ENCODE measurements around the gene NCR1. TPM values are rescaled to one million over a fixed set of nuclear protein-coding genes. Genes with fewer than 3 reads are reported as not detected.
"Not testable (repeated sequence)": the region's sequence is repeated elsewhere in the genome, so short reads cannot be mapped to it uniquely, and the experiment has no call there.

Gene NCR1
- total RNA-seq, 2 experiments from 2014 or later: 0.26 to 0.47 TPM

DNA sequence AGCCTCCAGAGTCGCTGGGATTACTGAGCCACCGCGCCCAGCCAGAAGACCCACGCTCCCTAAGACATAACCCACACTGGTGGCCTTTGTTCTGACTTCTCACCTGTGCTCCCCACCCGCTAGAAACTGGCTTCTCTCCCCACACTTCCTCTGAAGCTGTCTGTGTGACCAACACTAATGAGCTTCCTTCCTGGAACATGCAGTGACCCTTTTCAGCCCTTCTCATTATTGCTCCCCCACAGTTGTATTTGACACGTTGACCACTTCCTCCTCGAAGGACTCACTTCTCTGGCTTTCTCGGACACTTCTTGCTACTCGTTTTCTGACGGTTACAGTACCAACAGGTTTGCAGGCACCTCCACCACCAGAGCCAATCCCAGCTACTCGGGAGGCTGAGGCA is 10.9 kb downstream of the NCR1 start:
- Mint-ChIP-seq H3K27ac (peak overlapping the region; percentile 18), H3K9me3 (ENCODE audit: insufficient read depth) (no peaks in the 10 kb centered on the region), H3K4me1 (ENCODE audit: low read depth) (peaks cover 17% of the 10 kb centered on the region), H3K36me3 (ENCODE audit: low read depth) (no peaks in the 10 kb centered on the region), H3K27me3 (ENCODE audit: low read depth) (peaks cover 3% of the 10 kb centered on the region), H3K4me3 (no peak overlapping the region)
- ATAC-seq (no peak), DNase-seq (no peak)
- ChIA-PET CTCF (interaction anchor here (0.9 to 2.0 kb wide), 2 partner anchors 36 to 436 kb away, joined by 3 to 6 read pairs; no protein-coding TSS in a partner anchor), POLR2A (no interaction called here)

DNA sequence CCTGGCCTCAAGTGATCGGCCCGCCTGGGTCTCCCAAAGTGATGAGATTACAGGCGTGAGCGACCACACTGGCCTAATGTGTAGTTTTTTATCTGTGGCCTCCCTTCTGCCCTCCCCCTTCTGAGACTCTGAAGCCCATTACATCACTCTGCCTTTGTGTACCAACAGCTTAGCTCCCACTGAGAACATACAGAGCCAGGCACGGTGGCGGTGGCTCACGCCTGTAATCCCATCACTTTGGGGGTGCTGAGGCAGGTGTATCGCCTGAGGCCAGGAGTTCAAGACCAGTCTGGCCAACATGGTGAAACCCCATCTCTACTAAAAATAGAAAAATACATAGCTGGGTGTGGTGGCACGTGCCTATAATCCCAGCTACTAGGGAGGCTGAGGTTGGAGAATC is 12.6 kb downstream of the NCR1 start:
- ChIA-PET CTCF (interaction anchor here (0.6 to 3.6 kb wide), 3 partner anchors 37 to 235 kb away, joined by 3 to 13 read pairs (median 3); no protein-coding TSS in a partner anchor), POLR2A (no interaction called here)
- H3K9me3 Mint-ChIP-seq (ENCODE audit: insufficient read depth): no peaks in the 10 kb centered on the region
- DNase-seq: no peak
- ATAC-seq: no peak
- H3K4me3 Mint-ChIP-seq: no peak overlapping the region
- H3K27me3 Mint-ChIP-seq (ENCODE audit: low read depth): peaks cover 3% of the 10 kb centered on the region
- no peaks in the 10 kb centered on the region for H3K36me3 Mint-ChIP-seq (ENCODE audit: low read depth)
- H3K27ac Mint-ChIP-seq: no peak overlapping the region
- peaks cover 17% of the 10 kb centered on the region for H3K4me1 Mint-ChIP-seq (ENCODE audit: low read depth)

DNA sequence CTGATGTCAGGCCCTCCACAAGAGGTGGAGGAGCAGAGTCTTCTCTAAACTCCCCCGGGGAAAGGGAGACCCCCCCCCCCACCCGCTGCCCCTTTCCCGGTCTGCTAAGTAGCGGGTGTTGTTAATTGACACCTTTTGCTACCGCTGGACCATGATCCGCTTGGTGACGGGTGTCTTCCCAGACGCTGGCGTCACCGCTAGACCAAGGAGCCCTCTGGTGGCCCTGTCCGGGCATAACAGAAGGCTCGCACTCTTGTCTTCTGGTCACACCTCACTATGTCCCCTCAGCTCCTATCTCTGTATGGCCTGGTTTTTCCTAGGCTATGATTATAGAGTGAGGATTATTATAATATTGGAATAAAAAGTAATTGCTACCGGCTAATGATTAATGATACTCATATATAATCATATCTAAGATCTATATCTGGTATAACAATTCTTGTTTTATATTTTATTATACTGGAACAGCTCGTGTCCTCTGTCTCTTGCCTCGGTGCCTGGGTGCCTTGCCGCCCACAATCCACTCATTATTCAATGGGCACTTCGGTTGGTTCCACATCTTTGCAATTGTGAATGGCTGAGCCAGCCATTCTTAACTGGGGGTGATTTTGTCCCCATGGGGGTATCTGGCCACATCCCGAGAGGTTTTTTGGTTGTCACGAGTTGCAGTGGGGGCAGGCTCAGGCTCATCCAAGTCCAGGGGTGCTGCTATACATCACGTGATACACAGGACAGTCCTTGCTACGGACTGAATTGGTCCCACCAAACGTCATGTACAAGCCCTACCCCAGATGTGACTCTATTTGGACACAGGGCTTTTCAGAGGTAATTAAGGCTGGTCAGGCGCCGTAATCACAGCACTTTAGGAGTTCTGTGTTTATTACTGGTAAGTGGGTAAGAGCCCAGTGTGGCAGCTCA is 14.0 kb downstream of the NCR1 start:
- ATAC-seq; H3K36me3 Mint-ChIP-seq (ENCODE audit: low read depth); DNase-seq; POLR2A ChIA-PET; H3K9me3 Mint-ChIP-seq (ENCODE audit: insufficient read depth); H3K27ac Mint-ChIP-seq; H3K27me3 Mint-ChIP-seq (ENCODE audit: low read depth); H3K4me3 Mint-ChIP-seq: not testable (repeated sequence)
- peaks cover 17% of the 10 kb centered on the region for H3K4me1 Mint-ChIP-seq (ENCODE audit: low read depth)
- CTCF ChIA-PET: interaction anchor here (3.6 kb wide), 1 partner anchor 39 kb away, joined by 13 read pairs; no protein-coding TSS in a partner anchor

DNA sequence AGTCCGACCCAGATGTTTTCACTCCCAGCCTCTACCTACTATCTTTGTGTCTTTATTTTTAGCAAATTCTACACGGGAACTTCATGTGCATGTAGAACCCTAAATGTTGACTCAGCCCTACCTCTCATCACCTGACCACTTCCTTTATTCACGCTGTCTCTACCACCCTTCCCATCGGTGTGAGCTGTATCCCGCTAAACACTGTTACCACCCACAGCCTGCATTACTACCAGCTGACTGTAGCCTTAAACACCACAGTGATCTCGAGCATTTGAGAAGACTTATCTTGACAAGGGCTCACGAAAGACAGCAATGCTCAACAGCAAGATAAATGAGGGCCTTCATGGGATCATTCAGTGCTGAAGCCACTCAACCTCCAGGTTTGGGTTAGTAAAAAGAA is 15.1 kb downstream of the NCR1 start:
- Mint-ChIP-seq H3K4me3 (no peak overlapping the region), H3K27ac (no peak overlapping the region), H3K4me1 (ENCODE audit: low read depth) (peaks cover 17% of the 10 kb centered on the region), H3K27me3 (ENCODE audit: low read depth) (peaks cover 3% of the 10 kb centered on the region), H3K9me3 (ENCODE audit: insufficient read depth) (no peaks in the 10 kb centered on the region), H3K36me3 (ENCODE audit: low read depth) (no peaks in the 10 kb centered on the region)
- peak; percentile 60 for ATAC-seq
- DNase-seq: peak; percentile 35
- ChIA-PET CTCF (interaction anchor here (3.6 kb wide), 1 partner anchor 40 kb away, joined by 13 read pairs; no protein-coding TSS in a partner anchor), POLR2A (no interaction called here)

DNA sequence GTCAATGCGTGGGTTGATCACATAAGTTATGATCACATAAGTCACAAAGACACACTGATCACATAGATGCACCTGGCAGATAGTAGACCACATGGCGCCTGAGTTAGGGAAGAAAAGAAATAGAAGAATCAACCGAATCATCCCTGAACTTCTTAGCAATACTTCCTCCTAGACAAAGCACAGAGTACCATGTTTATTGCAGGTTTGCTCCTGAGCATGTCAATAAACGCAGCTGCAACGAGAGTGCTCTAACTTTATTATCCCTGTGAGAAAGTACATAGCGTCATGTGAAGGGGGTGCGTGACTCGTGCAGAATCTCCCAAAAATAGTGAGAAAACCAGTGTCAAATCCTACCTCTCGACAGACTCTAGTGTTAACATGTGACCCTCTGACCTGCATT is 17.3 kb downstream of the NCR1 start:
- CTCF ChIA-PET: no interaction called here
- H3K27me3 Mint-ChIP-seq (ENCODE audit: low read depth): no peaks in the 10 kb centered on the region

DNA sequence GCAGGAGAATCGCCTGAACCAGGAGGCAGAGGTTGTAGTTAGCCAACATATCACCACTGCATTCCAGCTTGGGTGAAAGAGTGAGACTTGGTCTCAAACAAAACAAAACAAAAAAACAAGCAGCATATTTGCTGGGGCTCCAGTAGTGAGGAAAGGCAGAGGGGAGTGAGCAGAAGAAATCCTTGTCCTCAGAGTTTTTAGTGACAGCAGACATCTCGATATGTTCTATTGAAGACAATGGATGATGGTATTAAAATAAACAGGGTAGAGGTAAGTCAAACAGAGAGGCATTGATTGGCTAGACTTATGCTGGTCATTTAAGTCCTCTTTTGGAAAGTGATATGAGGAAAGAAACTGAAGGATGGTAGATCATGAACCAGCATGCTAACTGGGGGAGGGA is 22.4 kb downstream of the NCR1 start:
- peaks cover 12% of the 10 kb centered on the region for H3K9me3 Mint-ChIP-seq (ENCODE audit: insufficient read depth)
- ChIA-PET POLR2A (no interaction called here), CTCF (no interaction called here)

More for the DNA sequence above, 17.3 kb downstream of the NCR1 start:
- peaks cover 3% of the 10 kb centered on the region for H3K9me3 Mint-ChIP-seq (ENCODE audit: insufficient read depth)
- DNase-seq (no peak), ATAC-seq (no peak)
- POLR2A ChIA-PET: no interaction called here
- peaks cover 8% of the 10 kb centered on the region for H3K4me1 Mint-ChIP-seq (ENCODE audit: low read depth)
- peaks cover 4% of the 10 kb centered on the region for H3K36me3 Mint-ChIP-seq (ENCODE audit: low read depth)
- no peak overlapping the region for H3K27ac Mint-ChIP-seq
- no peak overlapping the region for H3K4me3 Mint-ChIP-seq

DNA sequence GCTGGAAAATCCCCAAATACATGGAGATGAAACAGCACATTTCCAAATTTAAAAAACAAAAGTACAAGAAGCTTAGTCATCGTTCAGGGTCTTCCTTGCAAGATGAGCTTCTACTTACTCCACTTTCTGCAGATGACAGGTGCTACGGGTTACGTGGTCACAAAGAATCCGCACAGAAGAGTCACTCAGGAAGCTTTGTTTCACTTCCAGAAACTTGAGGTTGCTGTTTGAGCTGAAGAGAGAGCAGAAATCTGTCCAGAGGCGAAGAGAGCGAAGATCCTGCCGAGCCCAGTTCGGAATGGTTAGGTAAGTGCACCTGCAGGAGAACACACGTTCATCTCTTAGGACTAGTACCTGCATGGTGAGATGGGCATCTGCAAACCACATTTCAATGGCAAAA is 32.0 kb downstream of the NCR1 start:
- H3K4me3 Mint-ChIP-seq: peak overlapping the region; percentile 2
- POLR2A ChIA-PET: no interaction called here
- H3K27me3 Mint-ChIP-seq (ENCODE audit: low read depth): peaks cover 16% of the 10 kb centered on the region
- ATAC-seq (peak; percentile 63), DNase-seq (peak; percentile 57)
- H3K27ac Mint-ChIP-seq: peak overlapping the region; percentile 31
- CTCF ChIA-PET: interaction anchor here (1.1 kb wide), 1 partner anchor 57 kb away, joined by 3 read pairs; no protein-coding TSS in a partner anchor
- no peaks in the 10 kb centered on the region for H3K36me3 Mint-ChIP-seq (ENCODE audit: low read depth)
- no peaks in the 10 kb centered on the region for H3K9me3 Mint-ChIP-seq (ENCODE audit: insufficient read depth)
- H3K4me1 Mint-ChIP-seq (ENCODE audit: low read depth): peaks cover 22% of the 10 kb centered on the region

More for the DNA sequence above, 22.4 kb downstream of the NCR1 start:
- no peaks in the 10 kb centered on the region for H3K27me3 Mint-ChIP-seq (ENCODE audit: low read depth)
- no peak for ATAC-seq
- no peak overlapping the region for H3K27ac Mint-ChIP-seq
- peaks cover 6% of the 10 kb centered on the region for H3K36me3 Mint-ChIP-seq (ENCODE audit: low read depth)
- DNase-seq: no peak
- H3K4me1 Mint-ChIP-seq (ENCODE audit: low read depth): no peaks in the 10 kb centered on the region
- H3K4me3 Mint-ChIP-seq: no peak overlapping the region

DNA sequence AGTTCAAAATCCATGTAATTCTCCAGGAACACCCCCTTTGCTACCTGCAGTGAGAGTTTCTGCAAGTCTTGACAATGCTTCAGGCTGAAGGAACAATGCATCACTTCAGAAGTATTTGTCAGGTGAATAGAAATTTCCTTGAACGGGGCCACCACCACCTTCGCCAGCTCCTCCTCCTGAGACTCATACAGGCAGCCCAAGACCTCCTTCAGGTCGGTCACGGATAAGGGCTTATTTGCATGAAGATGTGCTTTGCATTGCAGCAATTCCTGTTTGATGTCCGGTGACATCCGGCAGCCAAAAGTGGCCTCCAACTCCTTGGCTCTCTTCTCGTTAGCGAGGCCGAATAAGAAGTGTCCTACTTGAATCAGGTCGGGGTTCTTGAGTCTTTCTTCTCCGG is 33.0 kb downstream of the NCR1 start:
- peaks cover 22% of the 10 kb centered on the region for H3K4me1 Mint-ChIP-seq (ENCODE audit: low read depth)
- CTCF ChIA-PET: no interaction called here
- H3K27me3 Mint-ChIP-seq (ENCODE audit: low read depth): peaks cover 16% of the 10 kb centered on the region
- ATAC-seq: no peak
- POLR2A ChIA-PET: no interaction called here
- H3K27ac Mint-ChIP-seq: no peak overlapping the region
- no peak for DNase-seq
- H3K36me3 Mint-ChIP-seq (ENCODE audit: low read depth): no peaks in the 10 kb centered on the region
- H3K9me3 Mint-ChIP-seq (ENCODE audit: insufficient read depth): no peaks in the 10 kb centered on the region
- no peak overlapping the region for H3K4me3 Mint-ChIP-seq

DNA sequence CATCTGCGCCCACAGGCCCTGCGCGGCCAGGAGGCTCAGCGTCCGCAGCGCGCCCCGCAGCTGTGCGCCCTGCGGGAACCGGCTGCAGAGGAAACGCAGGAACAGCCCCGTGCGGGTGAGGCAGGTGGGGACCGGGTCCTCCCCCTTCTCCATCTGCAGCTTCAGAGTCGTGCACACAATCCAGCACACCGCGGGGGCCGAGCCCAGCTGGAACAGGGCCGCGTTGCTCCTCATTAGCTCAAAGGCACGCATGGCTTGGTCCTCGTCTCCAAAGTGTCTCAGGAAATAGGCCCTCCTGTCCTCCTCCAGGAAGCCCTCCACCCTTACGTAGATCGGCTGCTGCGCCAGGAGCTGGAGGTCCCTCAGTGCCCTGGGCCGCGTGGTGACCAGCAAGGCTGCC is 33.6 kb downstream of the NCR1 start:
- CTCF ChIA-PET; H3K4me3 Mint-ChIP-seq; ATAC-seq; H3K9me3 Mint-ChIP-seq (ENCODE audit: insufficient read depth); DNase-seq; H3K36me3 Mint-ChIP-seq (ENCODE audit: low read depth); H3K27ac Mint-ChIP-seq: not testable (repeated sequence)
- H3K27me3 Mint-ChIP-seq (ENCODE audit: low read depth): peaks cover 16% of the 10 kb centered on the region
- H3K4me1 Mint-ChIP-seq (ENCODE audit: low read depth): peaks cover 22% of the 10 kb centered on the region
- POLR2A ChIA-PET: interaction anchor here (0.6 kb wide), 1 partner anchor 686 kb away, joined by 3 read pairs; no protein-coding TSS in a partner anchor

DNA sequence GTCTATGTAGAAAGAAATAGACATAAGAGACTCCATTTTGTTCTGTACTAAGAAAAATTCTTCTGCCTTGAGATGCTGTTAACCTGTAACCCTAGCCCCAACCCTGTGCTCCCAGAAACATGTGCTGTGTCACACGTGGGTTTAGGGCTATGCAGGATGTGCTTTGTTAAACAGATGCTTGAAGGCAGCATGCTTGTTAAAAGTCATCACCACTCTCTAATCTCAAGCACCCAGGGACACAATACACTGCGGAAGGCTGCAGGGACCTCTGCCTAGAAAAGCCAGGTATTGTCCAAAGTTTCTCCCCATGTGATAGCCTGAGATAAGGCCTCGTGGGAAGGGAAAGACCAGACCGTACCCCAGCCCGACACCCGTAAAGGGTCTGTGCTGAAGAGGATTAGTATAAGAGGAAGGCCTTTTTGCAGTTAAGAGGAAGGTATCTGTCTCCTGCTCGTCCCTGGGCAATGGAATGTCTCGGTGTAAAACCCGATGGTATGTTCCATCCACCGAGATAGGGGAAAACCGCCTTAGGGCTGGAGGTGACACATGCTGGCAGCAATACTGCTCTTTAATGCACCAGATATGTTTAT is 37.9 kb downstream of the NCR1 start:
- H3K4me3 Mint-ChIP-seq; H3K4me1 Mint-ChIP-seq (ENCODE audit: low read depth); ATAC-seq; DNase-seq; POLR2A ChIA-PET; CTCF ChIA-PET; H3K27ac Mint-ChIP-seq; H3K36me3 Mint-ChIP-seq (ENCODE audit: low read depth); H3K9me3 Mint-ChIP-seq (ENCODE audit: insufficient read depth): not testable (repeated sequence)
- H3K27me3 Mint-ChIP-seq (ENCODE audit: low read depth): peaks cover 12% of the 10 kb centered on the region

DNA sequence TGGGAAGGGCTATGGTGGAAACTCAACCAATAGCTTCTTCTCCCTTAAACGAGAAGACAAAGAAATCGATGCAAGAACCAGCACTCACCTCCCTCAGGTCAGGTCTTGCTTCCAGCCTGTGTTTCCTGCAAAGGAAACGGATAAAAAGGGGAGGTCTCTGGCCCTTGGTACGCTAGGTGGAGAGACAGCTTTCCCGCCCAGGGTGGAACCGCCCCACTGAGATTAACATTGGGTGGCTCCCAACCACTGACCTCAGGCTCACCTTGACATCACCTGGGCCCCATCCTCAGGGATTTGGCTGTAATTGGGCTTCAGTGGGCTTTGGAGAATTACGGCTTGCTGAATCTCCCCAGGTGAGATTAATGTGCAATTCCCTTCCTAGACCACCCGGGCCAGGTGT is 41.4 kb downstream of the NCR1 start, which contains the start of gene NLRP7:
NLRP7 (minus strand) TSS at position 150 of the 400 bp plus-strand sequence.
- Mint-ChIP-seq H3K4me3 (no peak within 1 kb of the TSS), H3K36me3 (ENCODE audit: low read depth) (no peaks in the 10 kb centered on the region), H3K4me1 (ENCODE audit: low read depth) (no peaks in the 10 kb centered on the region), H3K9me3 (ENCODE audit: insufficient read depth) (no peaks in the 10 kb centered on the region), H3K27me3 (ENCODE audit: low read depth) (peaks cover 5% of the 10 kb centered on the region), H3K27ac (no peak within 1 kb of the TSS)
- POLR2A ChIA-PET: no interaction called here
- ATAC-seq: no peak
- CTCF ChIA-PET: no interaction called here
- no peak for DNase-seq

DNA sequence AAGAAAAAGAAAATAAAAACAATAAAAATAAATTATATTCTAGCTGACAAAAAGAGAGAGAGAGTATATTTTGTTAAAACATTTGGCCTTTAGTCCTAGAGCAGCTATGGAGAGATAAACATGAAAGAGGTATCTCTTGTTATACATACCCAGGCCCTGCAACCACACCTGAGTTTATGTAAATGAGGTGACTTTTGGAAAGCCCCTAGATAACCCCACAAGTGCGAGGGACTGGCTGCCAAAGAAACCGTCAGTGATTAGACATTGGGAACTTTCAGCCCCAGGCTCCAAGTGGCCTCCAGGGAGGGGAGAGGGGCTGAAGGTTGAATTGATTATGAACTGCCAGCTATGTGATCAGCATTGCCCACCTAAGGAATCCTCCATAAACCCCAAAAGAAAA is 43.5 kb downstream of the NCR1 start:
- CTCF ChIA-PET: no interaction called here
- POLR2A ChIA-PET: no interaction called here
- H3K4me3 Mint-ChIP-seq: no peak overlapping the region
- DNase-seq: no peak
- H3K4me1 Mint-ChIP-seq (ENCODE audit: low read depth): no peaks in the 10 kb centered on the region
- H3K27me3 Mint-ChIP-seq (ENCODE audit: low read depth): peaks cover 5% of the 10 kb centered on the region
- no peaks in the 10 kb centered on the region for H3K36me3 Mint-ChIP-seq (ENCODE audit: low read depth)
- ATAC-seq: no peak
- H3K9me3 Mint-ChIP-seq (ENCODE audit: insufficient read depth): no peaks in the 10 kb centered on the region
- no peak overlapping the region for H3K27ac Mint-ChIP-seq

Measured in activated CD8-positive, alpha-beta T cell treated with anti-CD3 and anti-CD28 coated beads, Interleukin-2, amount 10 ng/mL, durations not matched to agents 7 days and 5 days (primary cell).